ENCODE data around the gene TRMT10B.
A peak's percentile ranks its signal among the peaks of the same experiment; 100 is the strongest.

TRMT10B gene

GRCh38 chr9:37800631-37801286 lies 47.2 kb downstream of the TRMT10B start, which contains the start of gene DCAF10 (continued):
- TF ChIP-seq, protein P1, sequence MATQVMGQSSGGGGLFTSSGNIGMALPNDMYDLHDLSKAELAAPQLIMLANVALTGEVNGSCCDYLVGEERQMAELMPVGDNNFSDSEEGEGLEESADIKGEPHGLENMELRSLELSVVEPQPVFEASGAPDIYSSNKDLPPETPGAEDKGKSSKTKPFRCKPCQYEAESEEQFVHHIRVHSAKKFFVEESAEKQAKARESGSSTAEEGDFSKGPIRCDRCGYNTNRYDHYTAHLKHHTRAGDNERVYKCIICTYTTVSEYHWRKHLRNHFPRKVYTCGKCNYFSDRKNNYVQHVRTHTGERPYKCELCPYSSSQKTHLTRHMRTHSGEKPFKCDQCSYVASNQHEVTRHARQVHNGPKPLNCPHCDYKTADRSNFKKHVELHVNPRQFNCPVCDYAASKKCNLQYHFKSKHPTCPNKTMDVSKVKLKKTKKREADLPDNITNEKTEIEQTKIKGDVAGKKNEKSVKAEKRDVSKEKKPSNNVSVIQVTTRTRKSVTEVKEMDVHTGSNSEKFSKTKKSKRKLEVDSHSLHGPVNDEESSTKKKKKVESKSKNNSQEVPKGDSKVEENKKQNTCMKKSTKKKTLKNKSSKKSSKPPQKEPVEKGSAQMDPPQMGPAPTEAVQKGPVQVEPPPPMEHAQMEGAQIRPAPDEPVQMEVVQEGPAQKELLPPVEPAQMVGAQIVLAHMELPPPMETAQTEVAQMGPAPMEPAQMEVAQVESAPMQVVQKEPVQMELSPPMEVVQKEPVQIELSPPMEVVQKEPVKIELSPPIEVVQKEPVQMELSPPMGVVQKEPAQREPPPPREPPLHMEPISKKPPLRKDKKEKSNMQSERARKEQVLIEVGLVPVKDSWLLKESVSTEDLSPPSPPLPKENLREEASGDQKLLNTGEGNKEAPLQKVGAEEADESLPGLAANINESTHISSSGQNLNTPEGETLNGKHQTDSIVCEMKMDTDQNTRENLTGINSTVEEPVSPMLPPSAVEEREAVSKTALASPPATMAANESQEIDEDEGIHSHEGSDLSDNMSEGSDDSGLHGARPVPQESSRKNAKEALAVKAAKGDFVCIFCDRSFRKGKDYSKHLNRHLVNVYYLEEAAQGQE (tag by site-specific recombination; IDR thresholded peaks at IDR 0.05): peak; percentile 84
- peak; percentile 95 for TF ChIP-seq ZNF324 (tag by site-specific recombination; IDR thresholded peaks at IDR 0.05)
- no peak for TF ChIP-seq ZNF585B (tag by site-specific recombination; IDR thresholded peaks at IDR 0.05)
- TF ChIP-seq HOXD13 (CRISPR knock-in tag; IDR thresholded peaks at IDR 0.05; ENCODE audit: borderline replicate concordance): no peak
- TF ChIP-seq ZNF433 (tag by site-specific recombination; IDR thresholded peaks at IDR 0.05; ENCODE audit: low read depth): no peak
- TF ChIP-seq, protein P2, sequence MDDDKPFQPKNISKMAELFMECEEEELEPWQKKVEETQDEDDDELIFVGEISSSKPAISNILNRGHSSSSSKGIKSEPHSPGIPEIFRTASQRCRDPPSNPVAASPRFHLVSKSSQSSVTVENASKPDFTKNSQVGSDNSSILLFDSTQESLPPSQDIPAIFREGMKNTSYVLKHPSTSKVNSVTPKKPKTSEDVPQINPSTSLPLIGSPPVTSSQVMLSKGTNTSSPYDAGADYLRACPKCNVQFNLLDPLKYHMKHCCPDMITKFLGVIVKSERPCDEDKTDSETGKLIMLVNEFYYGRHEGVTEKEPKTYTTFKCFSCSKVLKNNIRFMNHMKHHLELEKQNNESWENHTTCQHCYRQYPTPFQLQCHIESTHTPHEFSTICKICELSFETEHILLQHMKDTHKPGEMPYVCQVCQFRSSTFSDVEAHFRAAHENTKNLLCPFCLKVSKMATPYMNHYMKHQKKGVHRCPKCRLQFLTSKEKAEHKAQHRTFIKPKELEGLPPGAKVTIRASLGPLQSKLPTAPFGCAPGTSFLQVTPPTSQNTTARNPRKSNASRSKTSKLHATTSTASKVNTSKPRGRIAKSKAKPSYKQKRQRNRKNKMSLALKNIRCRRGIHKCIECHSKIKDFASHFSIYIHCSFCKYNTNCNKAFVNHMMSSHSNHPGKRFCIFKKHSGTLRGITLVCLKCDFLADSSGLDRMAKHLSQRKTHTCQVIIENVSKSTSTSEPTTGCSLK (tag by site-specific recombination; IDR thresholded peaks at IDR 0.05): no peak
- TF ChIP-seq ZNF792 (tag by site-specific recombination; IDR thresholded peaks at IDR 0.05): no peak
- no peak for TF ChIP-seq ZNF555 (tag by site-specific recombination; conservative IDR thresholded peaks at IDR 0.05)
- peak; percentile 85 for TF ChIP-seq ZNF394 (tag by site-specific recombination; IDR thresholded peaks at IDR 0.05; ENCODE audit: borderline replicate concordance)
- TF ChIP-seq MZF1 (tag by site-specific recombination; IDR thresholded peaks at IDR 0.05; ENCODE audit: borderline replicate concordance): peak; percentile 42; the same call in 1 of the 2 replicates
- TF ChIP-seq ZNF155 (tag by site-specific recombination; IDR thresholded peaks at IDR 0.05): no peak
- TF ChIP-seq ZNF423 (tag by site-specific recombination; IDR thresholded peaks at IDR 0.05): no peak
- TF ChIP-seq ZNF626 (tag by site-specific recombination; IDR thresholded peaks at IDR 0.05): 0 out of 2 replicates have a peak, but pooled peaks have one; percentile 33
- no peak for TF ChIP-seq ZNF211 (tag by site-specific recombination; IDR thresholded peaks at IDR 0.05; ENCODE audit: low read depth)
- TF ChIP-seq OVOL3 (tag by site-specific recombination; IDR thresholded peaks at IDR 0.05): peak; percentile 84
- TF ChIP-seq, protein P3, sequence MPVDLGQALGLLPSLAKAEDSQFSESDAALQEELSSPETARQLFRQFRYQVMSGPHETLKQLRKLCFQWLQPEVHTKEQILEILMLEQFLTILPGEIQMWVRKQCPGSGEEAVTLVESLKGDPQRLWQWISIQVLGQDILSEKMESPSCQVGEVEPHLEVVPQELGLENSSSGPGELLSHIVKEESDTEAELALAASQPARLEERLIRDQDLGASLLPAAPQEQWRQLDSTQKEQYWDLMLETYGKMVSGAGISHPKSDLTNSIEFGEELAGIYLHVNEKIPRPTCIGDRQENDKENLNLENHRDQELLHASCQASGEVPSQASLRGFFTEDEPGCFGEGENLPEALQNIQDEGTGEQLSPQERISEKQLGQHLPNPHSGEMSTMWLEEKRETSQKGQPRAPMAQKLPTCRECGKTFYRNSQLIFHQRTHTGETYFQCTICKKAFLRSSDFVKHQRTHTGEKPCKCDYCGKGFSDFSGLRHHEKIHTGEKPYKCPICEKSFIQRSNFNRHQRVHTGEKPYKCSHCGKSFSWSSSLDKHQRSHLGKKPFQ (tag by site-specific recombination; IDR thresholded peaks at IDR 0.05): 0 out of 2 replicates have a peak, but pooled peaks have one; percentile 49
- TF ChIP-seq SP2 (tag by site-specific recombination; IDR thresholded peaks at IDR 0.05): peak; percentile 78
- peak; percentile 97 for TF ChIP-seq GLI4 (tag by site-specific recombination; IDR thresholded peaks at IDR 0.05)
- no peak for TF ChIP-seq ZNF830 (tag by site-specific recombination; IDR thresholded peaks at IDR 0.05; ENCODE audit: low read depth)
- no peak for TF ChIP-seq ZNF16 (tag by site-specific recombination; IDR thresholded peaks at IDR 0.05; ENCODE audit: low read depth)
- no peak for TF ChIP-seq ZNF544 (tag by site-specific recombination; IDR thresholded peaks at IDR 0.05)
- peak; percentile 98 for TF ChIP-seq HIC1 (tag by site-specific recombination; IDR thresholded peaks at IDR 0.05)
- TF ChIP-seq ZNF23 (tag by site-specific recombination; IDR thresholded peaks at IDR 0.05; ENCODE audit: borderline replicate concordance): peak; percentile 47; the same call in 1 of the 2 replicates
- TF ChIP-seq ZNF768 (tag by site-specific recombination; IDR thresholded peaks at IDR 0.05): no peak
- no peak for TF ChIP-seq ZFP3 (tag by site-specific recombination; IDR thresholded peaks at IDR 0.05; ENCODE audit: low read depth)
- TF ChIP-seq ZNF521 (tag by site-specific recombination; IDR thresholded peaks at IDR 0.05): no peak
- TF ChIP-seq ZNF501 (tag by site-specific recombination; IDR thresholded peaks at IDR 0.05): peak; percentile 100
- peak; percentile 28; the same call in 1 of the 2 replicates for TF ChIP-seq ZNF513 (tag by site-specific recombination; IDR thresholded peaks at IDR 0.05)
